ENCODE data around the gene ZSCAN21.

Gene ZSCAN21

GRCh38 chr7:100057006-100057405 is 7.4 kb downstream of the ZSCAN21 start:
- Mint-ChIP-seq H3K27ac (no peak overlapping the region), H3K4me3 (no peak overlapping the region), H3K36me3 (peaks cover 7% of the 10 kb centered on the region), H3K9me3 (no peaks in the 10 kb centered on the region), H3K27me3 (no peaks in the 10 kb centered on the region), H3K4me1 (no peaks in the 10 kb centered on the region)

DNA sequence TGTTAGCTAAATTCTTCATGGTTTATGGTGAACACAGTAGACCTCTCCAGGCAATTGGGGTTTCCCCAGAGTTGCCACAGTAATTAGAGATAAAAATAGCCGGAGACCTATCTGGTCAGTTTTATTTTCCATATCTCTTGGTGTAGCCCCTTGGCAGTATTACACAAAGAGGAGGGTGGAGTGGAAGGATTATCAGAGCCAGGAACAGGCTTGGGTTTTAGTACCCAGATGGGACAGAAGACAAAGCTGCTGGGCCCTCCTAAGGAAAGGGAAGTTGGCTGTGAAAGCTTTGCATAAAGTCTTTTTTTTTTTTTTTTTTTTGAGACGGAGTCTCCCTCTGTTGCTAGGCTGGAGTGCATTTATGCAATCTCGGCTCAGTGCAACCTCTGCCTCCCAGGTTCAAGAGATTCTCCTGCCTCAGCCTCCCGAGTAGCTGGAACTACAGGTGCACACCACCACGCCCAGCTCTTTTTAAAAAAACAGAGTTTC is 9.7 kb downstream of the ZSCAN21 start:
- Mint-ChIP-seq H3K27ac (no peak overlapping the region), H3K9me3 (no peaks in the 10 kb centered on the region), H3K4me1 (no peaks in the 10 kb centered on the region), H3K4me3 (no peak overlapping the region), H3K27me3 (no peaks in the 10 kb centered on the region), H3K36me3 (peaks cover 11% of the 10 kb centered on the region)

GRCh38 chr7:100061518-100062193 is 12.1 kb downstream of the ZSCAN21 start:
- Mint-ChIP-seq H3K27me3 (no peaks in the 10 kb centered on the region), H3K9me3 (no peaks in the 10 kb centered on the region), H3K4me3 (no peak overlapping the region), H3K27ac (peak overlapping the region; percentile 19), H3K4me1 (no peaks in the 10 kb centered on the region), H3K36me3 (peaks cover 11% of the 10 kb centered on the region)

- H3K4me3 Mint-ChIP-seq = no peak overlapping the region
- H3K27me3 Mint-ChIP-seq = no peaks in the 10 kb centered on the region
- no peaks in the 10 kb centered on the region for H3K9me3 Mint-ChIP-seq
- H3K4me1 Mint-ChIP-seq = no peaks in the 10 kb centered on the region
- H3K27ac Mint-ChIP-seq = no peak overlapping the region
- H3K36me3 Mint-ChIP-seq = peaks cover 12% of the 10 kb centered on the region
Observed at GRCh38 chr7:100063376-100063775, 13.8 kb downstream of the ZSCAN21 start.

- H3K4me1 Mint-ChIP-seq = no peaks in the 10 kb centered on the region
- H3K36me3 Mint-ChIP-seq = peaks cover 10% of the 10 kb centered on the region
- H3K27me3 Mint-ChIP-seq = no peaks in the 10 kb centered on the region
- no peaks in the 10 kb centered on the region for H3K9me3 Mint-ChIP-seq
- H3K4me3 Mint-ChIP-seq = no peak overlapping the region
- no peak overlapping the region for H3K27ac Mint-ChIP-seq
Observed at GRCh38 chr7:100064162-100064561, 14.6 kb downstream of the ZSCAN21 start.

GRCh38 chr7:100065452-100066186 is 16.0 kb downstream of the ZSCAN21 start:
- Mint-ChIP-seq H3K27me3 (no peaks in the 10 kb centered on the region), H3K36me3 (peaks cover 16% of the 10 kb centered on the region), H3K9me3 (no peaks in the 10 kb centered on the region), H3K27ac (no peak overlapping the region), H3K4me3 (no peak overlapping the region), H3K4me1 (no peaks in the 10 kb centered on the region)

- Mint-ChIP-seq H3K9me3 (peaks cover 8% of the 10 kb centered on the region), H3K27ac (no peak overlapping the region), H3K36me3 (peaks cover 28% of the 10 kb centered on the region)
Observed at GRCh38 chr7:100066953-100067352, 17.4 kb downstream of the ZSCAN21 start.

GRCh38 chr7:100069991-100070390 is 20.4 kb downstream of the ZSCAN21 start:
- no peaks in the 10 kb centered on the region for H3K27me3 Mint-ChIP-seq
- no peak overlapping the region for H3K4me3 Mint-ChIP-seq
- H3K36me3 Mint-ChIP-seq = peaks cover 38% of the 10 kb centered on the region
- peaks cover 13% of the 10 kb centered on the region for H3K9me3 Mint-ChIP-seq
- no peaks in the 10 kb centered on the region for H3K4me1 Mint-ChIP-seq
- no peak overlapping the region for H3K27ac Mint-ChIP-seq

More at GRCh38 chr7:100066953-100067352, 17.4 kb downstream of the ZSCAN21 start:
- no peaks in the 10 kb centered on the region for H3K4me1 Mint-ChIP-seq
- no peak overlapping the region for H3K4me3 Mint-ChIP-seq
- H3K27me3 Mint-ChIP-seq = no peaks in the 10 kb centered on the region

GRCh38 chr7:100071018-100071723 is 21.6 kb downstream of the ZSCAN21 start:
- no peak overlapping the region for H3K27ac Mint-ChIP-seq
- peaks cover 13% of the 10 kb centered on the region for H3K9me3 Mint-ChIP-seq
- no peaks in the 10 kb centered on the region for H3K4me1 Mint-ChIP-seq
- peaks cover 47% of the 10 kb centered on the region for H3K36me3 Mint-ChIP-seq
- no peaks in the 10 kb centered on the region for H3K27me3 Mint-ChIP-seq
- no peak overlapping the region for H3K4me3 Mint-ChIP-seq

GRCh38 chr7:100072462-100072861 is 22.9 kb downstream of the ZSCAN21 start:
- Mint-ChIP-seq H3K9me3 (peaks cover 13% of the 10 kb centered on the region), H3K27me3 (no peaks in the 10 kb centered on the region), H3K36me3 (peaks cover 51% of the 10 kb centered on the region), H3K27ac (no peak overlapping the region), H3K4me1 (peaks cover 4% of the 10 kb centered on the region), H3K4me3 (no peak overlapping the region)

GRCh38 chr7:100074841-100075240 is 25.3 kb downstream of the ZSCAN21 start:
- peaks cover 14% of the 10 kb centered on the region for H3K4me1 Mint-ChIP-seq
- peaks cover 13% of the 10 kb centered on the region for H3K9me3 Mint-ChIP-seq
- no peak overlapping the region for H3K27ac Mint-ChIP-seq
- peaks cover 49% of the 10 kb centered on the region for H3K36me3 Mint-ChIP-seq
- H3K27me3 Mint-ChIP-seq = no peaks in the 10 kb centered on the region
- H3K4me3 Mint-ChIP-seq = no peak overlapping the region

DNA sequence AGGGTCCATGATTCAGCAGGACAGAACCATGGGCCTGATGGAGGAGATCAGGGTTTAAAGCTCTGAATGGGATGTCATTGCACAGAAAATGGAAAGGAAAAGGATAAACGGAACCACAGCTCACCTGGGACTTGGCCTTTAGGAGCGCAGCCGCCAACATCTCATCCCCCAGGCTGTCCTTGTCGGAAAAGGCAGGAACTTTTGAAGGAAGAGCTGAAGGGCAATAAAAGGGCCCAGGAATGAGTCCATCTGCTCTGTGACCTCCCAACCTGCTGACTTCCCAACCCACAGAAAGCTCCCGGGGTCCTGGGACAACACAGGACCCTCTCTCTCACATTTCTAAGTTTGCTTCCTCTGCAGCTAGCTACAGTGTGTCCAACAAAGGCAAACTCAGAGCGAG is 25.8 kb downstream of the ZSCAN21 start:
- H3K4me1 Mint-ChIP-seq = peaks cover 19% of the 10 kb centered on the region
- no peaks in the 10 kb centered on the region for H3K27me3 Mint-ChIP-seq
- H3K4me3 Mint-ChIP-seq = no peak overlapping the region
- H3K36me3 Mint-ChIP-seq = peaks cover 45% of the 10 kb centered on the region
- H3K27ac Mint-ChIP-seq = no peak overlapping the region
- peaks cover 13% of the 10 kb centered on the region for H3K9me3 Mint-ChIP-seq

DNA sequence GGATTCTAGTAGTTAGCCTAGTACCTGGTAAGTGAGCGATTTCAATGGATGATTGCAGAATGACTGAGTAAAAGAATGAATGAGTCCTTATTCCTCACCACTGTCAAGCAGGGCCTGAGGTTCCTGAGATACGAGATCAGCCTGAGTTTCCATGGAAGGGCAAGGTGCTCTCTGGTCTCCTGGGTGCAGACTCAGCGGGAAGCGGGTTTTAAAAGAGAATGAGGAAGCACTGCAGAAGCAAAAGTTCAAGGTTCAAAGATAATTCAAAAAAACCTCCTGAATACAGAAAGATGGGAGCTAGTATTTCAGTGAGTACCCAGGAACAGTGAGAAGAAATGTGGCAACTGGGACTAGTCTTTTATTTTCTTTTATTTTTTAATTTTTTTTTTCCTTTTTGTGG is 27.6 kb downstream of the ZSCAN21 start:
- peaks cover 29% of the 10 kb centered on the region for H3K4me1 Mint-ChIP-seq
- H3K27ac Mint-ChIP-seq = no peak overlapping the region
- peaks cover 27% of the 10 kb centered on the region for H3K36me3 Mint-ChIP-seq
- H3K27me3 Mint-ChIP-seq = no peaks in the 10 kb centered on the region
- peaks cover 2% of the 10 kb centered on the region for H3K9me3 Mint-ChIP-seq
- peak overlapping the region; percentile 23 for H3K4me3 Mint-ChIP-seq

DNA sequence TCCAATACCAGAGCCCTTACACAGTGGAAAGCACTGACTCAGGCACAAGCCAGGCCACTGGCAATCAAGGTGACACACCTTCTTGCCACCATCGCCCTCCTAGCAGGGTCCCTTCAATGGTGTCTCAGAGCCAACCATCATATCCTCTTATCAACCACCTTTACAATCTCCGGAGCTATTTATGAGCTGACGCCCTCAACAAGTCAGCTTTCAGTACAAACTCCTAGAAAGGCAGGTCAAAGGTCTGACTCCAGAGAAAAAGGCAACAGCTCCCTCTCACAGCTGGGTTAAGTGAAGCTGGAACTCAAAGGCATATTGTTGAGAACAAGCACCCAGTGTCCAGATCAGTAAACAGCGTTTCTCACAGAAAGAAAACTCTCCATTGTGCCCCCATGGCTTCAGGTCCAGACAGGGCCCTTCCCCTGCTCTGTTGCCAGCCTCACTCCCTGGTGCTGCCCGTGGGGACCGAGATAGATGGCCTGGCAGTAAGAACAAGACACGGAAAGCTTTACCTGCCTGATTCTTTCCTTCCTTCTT is 29.5 kb downstream of the ZSCAN21 start:
- H3K4me1 Mint-ChIP-seq = peaks cover 37% of the 10 kb centered on the region
- no peaks in the 10 kb centered on the region for H3K27me3 Mint-ChIP-seq
- peak overlapping the region; percentile 39 for H3K4me3 Mint-ChIP-seq
- H3K27ac Mint-ChIP-seq = no peak overlapping the region
- H3K36me3 Mint-ChIP-seq = peaks cover 16% of the 10 kb centered on the region
- H3K9me3 Mint-ChIP-seq = no peaks in the 10 kb centered on the region

- Mint-ChIP-seq H3K27me3 (no peaks in the 10 kb centered on the region), H3K9me3 (no peaks in the 10 kb centered on the region), H3K4me1 (peaks cover 37% of the 10 kb centered on the region), H3K4me3 (peak overlapping the region; percentile 94), H3K36me3 (peaks cover 7% of the 10 kb centered on the region), H3K27ac (peak overlapping the region; percentile 86)
Observed at GRCh38 chr7:100080907-100081534, 31.4 kb downstream of the ZSCAN21 start.
